Hepatic stellate cell (primary cell): ENCODE data around the gene INTS4.
"Not testable (repeated sequence)": the region's sequence is repeated elsewhere in the genome, so short reads cannot be mapped to it uniquely, and the experiment has no call there.

Experiments used
- DNase-seq: peaks from one replicate; pipeline ENCODE4 v3.0.0; 2011; ENCODE audit warnings: low spot score

Gene INTS4

GRCh38 chr11:77958583-77959177 is 35.8 kb downstream of the INTS4 start:
- DNase-seq: not testable (repeated sequence)

DNA sequence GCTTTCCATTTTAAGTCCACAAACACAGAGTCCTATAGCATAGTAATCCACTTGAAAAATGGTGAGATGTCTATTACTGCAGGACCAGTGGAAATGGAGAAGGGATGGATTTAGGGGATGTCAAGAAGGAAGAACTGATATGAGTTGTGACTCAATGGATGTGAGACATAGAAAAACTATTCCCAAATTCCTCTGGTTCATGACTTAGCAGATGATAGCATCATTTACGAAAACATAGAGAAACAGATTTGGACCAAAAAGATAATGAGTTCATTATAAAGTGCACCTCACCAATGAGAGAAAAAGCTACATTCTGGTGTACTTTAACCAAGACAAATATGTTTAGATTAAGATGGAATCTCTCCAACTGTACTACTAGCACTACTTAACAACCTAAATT is 51.2 kb downstream of the INTS4 start:
- peak; percentile 14 for DNase-seq

DNA sequence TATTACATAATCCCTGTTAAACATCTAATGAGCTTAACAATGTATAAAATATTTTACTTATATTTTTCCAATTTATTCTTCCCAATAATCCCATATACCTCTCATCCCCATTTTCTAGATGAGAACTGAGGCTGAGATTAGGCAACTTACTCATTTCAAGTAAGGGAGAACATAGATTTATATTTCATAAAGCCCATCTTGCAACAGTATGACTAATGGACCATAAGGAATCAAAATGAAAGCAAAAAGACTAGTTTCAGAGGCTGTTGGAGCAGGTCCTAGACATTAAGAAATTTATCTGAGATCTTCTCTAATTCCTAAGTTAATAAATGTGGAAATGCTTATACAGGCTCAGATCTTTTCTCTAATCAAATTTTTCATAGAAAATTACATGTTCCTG is 52.0 kb downstream of the INTS4 start:
- not testable (repeated sequence) for DNase-seq

DNA sequence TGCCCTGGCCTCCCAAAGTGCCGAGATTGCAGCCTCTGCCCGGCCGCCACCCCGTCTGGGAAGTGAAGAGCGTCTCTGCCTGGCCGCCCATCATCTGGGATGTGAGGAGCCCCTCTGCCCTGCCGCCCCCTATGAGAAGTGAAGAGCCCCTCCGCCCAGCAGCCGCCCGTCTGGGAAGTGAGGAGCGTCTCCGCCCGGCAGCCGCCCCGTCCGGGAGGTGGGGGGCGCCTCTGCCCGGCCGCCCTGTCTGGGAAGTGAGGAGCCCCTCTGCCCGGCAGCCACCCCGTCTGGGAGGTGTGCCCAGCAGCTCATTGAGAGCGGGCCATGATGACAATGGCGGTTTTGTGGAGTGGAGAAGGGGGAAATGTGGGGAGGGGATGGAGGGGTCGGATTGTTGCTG is 60.9 kb downstream of the INTS4 start:
- DNase-seq: not testable (repeated sequence)

DNA sequence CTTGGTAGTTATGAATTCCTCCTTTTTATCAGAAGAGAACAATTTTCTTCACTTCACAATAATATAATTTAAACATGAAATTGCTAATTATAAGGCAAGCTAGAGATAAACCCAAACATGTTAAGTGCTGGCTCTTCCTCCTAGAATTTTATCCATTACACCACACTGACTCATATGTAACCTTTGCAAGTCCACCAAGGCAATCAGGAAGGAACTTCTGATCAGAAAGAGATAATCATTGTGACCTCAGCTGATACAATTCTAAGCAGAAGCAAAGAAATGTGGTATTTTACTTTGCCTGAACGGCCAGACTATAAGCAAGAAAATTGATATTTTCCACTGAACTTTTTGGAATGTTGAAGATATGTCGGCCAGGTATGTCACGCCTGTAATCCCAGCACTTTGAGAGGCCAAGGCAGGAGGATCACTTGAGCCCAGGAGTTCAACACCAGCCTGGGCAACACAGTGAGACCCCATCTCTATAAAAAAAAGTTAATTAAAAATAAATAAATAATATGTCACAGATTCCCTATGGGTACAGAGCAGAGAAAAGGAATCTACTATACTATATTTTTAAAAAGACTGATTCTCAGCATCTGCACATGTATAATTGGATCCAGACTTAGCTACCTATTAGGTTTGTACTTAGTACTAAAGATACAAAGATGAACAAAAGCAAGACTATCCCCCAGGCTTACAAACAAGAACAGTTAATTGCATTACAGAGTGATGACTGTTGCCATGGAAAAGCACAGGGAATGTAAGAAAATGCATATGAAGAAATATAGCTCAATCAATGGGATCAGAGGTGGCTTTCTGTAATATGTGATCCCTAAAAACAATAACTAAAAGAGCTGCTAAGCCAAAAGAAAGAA is 63.9 kb downstream of the INTS4 start:
- not testable (repeated sequence) for DNase-seq

DNA sequence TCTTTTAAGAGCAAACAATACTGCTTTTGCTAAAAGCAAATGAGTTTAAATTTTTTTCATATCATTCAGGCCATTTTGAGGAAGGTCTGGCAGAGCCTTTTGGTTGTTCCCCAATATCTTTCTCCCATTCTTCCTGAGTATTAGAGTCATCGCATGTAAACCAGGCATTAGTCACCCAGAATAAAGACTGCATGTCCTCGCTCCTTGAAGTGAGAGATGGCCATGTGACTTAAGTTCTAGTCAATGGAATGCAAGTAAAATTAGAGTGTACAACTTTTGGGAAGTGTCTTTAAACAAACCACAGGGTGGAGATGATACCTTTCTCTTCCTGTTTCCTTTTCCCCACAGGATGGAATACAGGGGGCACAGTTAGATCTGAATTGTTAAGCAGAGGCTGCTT is 76.8 kb downstream of the INTS4 start:
- DNase-seq: not testable (repeated sequence)

- peak; percentile 17 for DNase-seq
Measured at GRCh38 chr11:77914307-77914791, 80.1 kb downstream of the INTS4 start.

GRCh38 chr11:77913608-77914306 is 80.7 kb downstream of the INTS4 start:
- not testable (repeated sequence) for DNase-seq

DNA sequence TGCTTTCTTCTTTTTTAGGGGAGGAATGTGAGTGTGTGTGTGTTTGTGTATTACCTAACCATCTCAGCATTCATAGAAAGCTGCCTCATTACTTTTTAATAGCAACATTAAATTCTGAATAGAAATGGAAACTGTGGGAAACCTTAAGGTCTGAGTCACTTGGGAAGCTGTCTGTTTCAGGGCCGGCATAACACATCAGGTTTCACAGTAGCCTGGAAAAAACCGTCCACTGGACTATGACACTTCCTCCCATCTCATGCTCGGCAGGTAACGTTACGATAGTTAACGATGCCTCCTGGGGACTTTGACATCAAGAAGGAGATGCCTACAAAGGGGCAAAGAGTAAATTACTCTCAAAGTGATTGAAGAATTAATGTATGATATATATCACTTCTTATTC is 83.6 kb downstream of the INTS4 start:
- peak; percentile 12 for DNase-seq

DNA sequence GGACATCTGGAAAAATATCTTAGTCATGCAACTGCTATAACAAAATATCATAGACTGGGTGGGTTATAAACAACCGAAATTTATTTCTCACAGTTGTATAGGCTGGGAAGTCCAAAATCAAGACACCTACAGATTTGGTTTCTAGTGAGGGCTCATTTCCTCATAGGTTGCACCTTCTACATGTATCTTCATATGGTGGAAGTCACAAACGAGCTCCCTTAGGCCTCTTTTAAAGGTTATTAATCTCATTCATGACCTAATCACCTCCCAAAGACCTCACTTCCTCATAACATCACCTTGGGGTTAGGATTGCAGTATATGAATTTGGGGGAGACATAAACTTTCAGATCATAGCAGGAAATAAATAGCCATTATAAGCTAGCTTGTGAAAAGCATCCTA is 85.2 kb downstream of the INTS4 start:
- DNase-seq: no peak

DNA sequence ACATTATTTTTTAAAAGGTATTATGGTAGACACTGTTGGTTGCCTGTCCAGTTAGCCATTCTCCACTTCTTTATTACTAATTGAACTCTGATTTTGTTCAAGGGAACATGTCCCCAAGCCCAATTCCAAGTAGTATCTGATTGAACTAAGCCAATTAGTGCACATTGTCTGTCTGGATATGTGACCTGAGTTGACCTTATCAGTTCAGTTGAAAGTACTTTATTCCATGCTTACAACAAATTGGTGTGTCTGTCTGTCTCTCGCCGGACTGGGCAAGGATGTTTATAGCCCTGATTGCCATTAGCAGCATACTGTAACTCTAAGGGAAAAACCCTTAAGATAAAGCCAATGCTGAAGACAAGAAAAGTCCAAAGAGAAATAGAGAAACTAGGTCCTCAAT is 85.6 kb downstream of the INTS4 start:
- DNase-seq: no peak

GRCh38 chr11:77894949-77895348 is 99.5 kb downstream of the INTS4 start:
- DNase-seq: not testable (repeated sequence)

DNA sequence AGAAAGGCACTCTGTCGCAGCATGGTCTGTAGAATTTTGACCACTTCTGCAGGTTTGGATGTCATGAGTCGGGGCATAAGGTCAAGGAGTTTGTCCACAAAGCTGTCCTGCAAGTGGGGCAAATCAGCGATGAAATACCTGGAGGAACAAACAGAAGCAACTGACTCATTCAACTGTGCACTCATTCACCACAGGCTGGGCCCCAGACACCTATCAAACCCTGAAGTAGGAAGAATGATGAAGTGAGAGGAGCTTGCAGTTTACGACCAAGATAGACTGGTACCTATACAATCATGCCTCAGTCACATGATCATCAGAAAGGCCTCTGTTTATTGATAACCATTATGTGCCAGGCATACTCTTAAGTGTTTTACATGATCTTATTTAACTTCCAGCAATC is 102.8 kb downstream of the INTS4 start:
- not testable (repeated sequence) for DNase-seq

DNA sequence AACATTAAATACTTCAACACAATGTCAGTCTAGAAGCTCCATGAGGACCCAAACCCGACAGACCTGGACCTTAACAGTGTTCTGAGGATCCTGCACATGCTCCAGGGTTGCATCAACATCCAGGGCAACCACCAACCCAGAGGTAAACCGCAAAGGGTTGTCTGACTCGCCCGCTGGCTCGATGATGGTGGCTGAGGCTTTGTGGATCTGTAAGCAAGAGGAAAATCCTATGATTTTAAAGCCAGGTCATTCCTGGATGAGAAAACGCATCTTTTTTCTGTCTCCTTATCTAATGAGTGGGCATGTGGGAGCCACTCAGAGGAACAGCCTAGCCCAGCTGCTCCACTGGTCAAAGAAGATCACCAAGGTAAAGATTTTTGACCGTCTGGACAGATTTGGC is 103.2 kb downstream of the INTS4 start:
- DNase-seq: not testable (repeated sequence)

GRCh38 chr11:77890619-77891056 is 103.8 kb downstream of the INTS4 start:
- DNase-seq: not testable (repeated sequence)

GRCh38 chr11:77890100-77890614 is 104.3 kb downstream of the INTS4 start:
- DNase-seq: not testable (repeated sequence)

- DNase-seq: not testable (repeated sequence)
Measured at GRCh38 chr11:77889045-77889444, 105.4 kb downstream of the INTS4 start.

DNA sequence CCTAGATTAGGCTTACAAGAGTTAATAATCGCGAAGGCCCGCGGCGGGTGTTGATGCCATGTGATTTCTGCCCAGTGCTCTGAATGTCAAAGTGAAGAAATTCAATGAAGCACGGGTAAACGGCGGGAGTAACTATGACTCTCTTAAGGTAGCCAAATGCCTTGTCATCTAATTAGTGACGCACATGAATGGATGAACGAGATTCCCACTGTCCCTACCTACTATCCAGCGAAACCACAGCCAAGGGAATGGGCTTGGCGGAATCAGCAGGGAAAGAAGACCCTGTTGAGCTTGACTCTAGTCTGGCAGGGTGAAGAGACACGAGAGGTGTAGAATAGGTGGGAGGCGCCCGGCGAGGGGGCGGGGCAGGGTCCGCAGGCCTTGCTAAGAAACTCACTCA is 108.1 kb downstream of the INTS4 start:
- DNase-seq: no peak

- DNase-seq: no peak
Measured at GRCh38 chr11:77884829-77885190, 109.7 kb downstream of the INTS4 start.

DNA sequence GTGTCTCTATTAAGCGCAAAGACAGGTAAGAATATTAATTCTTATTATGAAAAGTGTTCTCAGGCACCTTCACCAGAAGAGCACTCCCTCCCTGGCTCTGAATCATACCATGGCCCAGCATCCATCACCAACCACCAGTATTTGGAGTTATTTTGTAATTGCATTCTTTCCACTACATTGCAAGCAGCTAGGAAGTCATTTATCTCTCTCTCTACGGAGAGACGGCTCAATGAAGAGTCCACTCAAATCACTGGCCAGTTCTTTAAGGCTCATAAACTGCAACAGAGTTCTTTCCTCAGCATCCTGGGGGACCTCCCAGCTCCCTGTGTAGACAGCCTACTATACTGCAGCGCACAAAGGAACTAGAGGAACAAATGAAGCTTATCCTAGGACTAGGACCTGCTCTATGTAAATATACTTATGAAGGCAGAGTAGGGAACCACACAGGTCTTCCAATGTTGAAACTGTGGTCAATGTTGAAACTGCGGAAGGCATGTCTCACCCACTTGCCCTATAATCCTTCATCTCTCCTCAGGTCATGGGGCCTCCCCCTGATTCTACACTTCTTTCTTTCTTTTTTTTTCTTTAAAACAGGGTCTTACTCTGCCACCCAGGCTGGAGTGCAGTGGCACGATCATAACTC is 110.2 kb downstream of the INTS4 start:
- DNase-seq: no peak

GRCh38 chr11:77883775-77884174 is 110.7 kb downstream of the INTS4 start:
- DNase-seq: no peak

DNA sequence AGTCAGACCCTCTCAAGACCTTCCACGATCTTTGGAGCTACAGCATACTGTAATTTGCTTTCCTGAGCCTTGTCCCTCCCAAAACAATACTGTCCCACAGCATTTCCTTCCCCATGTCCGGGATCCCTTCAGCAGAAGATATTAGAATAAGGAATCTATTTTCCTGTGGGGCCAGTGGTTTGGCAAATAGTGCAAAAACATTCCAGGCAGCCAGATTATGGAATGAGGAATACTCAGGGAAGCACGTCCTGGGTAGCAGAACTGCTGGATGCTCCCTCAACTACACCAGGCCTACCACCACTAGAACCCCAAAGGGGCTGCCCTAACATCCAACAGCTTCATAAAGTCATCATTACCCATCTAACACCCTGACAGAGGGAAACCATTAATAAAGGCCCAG is 112.1 kb downstream of the INTS4 start:
- no peak for DNase-seq
